ENCODE results near the gene DTNBP1.
A peak's percentile ranks its signal among the peaks of the same experiment; 100 is the strongest.

Gene DTNBP1

GRCh38 chr6:15499591-15499990 is 163.2 kb downstream of the DTNBP1 start:
- DNase-seq (ENCODE audit: low spot score in 2 of 2) (no peak), ATAC-seq (no peak)
- Mint-ChIP-seq H3K27ac (no peak overlapping the region), H3K4me3 (no peak overlapping the region), H3K4me1 (peaks cover 22% of the 10 kb centered on the region), H3K36me3 (peaks cover 100% of the 10 kb centered on the region), H3K9me3 (no peaks in the 10 kb centered on the region)

DNA sequence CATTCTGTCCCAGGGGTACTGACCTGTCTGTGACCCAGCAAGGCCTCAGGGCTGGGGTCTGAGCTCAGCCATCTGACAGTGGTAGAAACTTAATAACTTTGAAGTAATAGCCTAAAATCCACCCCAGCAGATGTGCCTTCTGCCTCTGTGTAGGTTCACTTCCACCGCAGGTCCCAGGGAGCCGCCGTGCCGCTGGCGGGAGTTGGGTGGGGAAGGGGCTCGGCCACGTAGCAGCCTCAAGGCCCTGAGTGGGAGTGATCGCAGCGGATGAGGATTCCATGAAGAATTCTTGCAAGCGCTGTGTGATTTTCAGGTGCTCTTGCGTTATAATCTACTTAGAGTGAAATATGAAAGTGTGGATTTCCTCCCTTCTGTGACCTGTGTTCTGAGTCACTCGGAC is 163.7 kb downstream of the DTNBP1 start:
- Mint-ChIP-seq H3K36me3 (peaks cover 100% of the 10 kb centered on the region), H3K27ac (no peak overlapping the region), H3K9me3 (no peaks in the 10 kb centered on the region)

GRCh38 chr6:15498640-15499039 is 164.2 kb downstream of the DTNBP1 start:
- ATAC-seq = no peak
- Mint-ChIP-seq H3K4me3 (no peak overlapping the region), H3K27ac (no peak overlapping the region), H3K9me3 (no peaks in the 10 kb centered on the region), H3K36me3 (peaks cover 100% of the 10 kb centered on the region), H3K4me1 (peaks cover 18% of the 10 kb centered on the region)
- no peak for DNase-seq (ENCODE audit: low spot score in 2 of 2)

More for the DNA sequence above, 163.7 kb downstream of the DTNBP1 start:
- H3K4me1 Mint-ChIP-seq = peaks cover 18% of the 10 kb centered on the region
- ATAC-seq (no peak), DNase-seq (ENCODE audit: low spot score in 2 of 2) (no peak)
- no peak overlapping the region for H3K4me3 Mint-ChIP-seq

DNA sequence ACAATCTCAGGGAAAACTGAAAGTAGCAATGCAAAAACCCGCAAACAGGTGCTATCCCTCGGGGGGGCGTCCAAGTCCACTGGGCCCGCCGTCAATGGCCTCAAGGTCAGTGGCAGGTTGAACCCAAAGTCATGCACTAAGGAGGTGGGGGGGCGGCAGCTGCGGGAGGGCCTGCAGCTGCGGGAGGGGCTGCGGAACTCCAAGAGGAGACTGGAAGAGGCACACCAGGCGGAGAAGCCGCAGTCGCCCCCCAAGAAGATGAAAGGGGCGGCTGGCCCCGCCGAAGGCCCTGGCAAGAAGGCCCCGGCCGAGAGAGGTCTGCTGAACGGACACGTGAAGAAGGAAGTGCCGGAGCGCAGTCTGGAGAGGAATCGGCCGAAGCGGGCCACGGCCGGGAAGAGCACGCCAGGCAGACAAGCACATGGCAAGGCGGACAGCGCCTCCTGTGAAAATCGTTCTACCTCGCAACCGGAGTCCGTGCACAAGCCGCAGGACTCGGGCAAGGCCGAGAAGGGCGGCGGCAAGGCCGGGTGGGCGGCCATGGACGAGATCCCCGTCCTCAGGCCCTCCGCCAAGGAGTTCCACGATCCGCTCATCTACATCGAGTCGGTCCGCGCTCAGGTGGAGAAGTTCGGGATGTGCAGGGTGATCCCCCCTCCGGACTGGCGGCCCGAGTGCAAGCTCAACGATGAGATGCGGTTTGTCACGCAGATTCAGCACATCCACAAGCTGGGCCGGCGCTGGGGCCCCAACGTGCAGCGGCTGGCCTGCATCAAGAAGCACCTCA is 166.3 kb downstream of the DTNBP1 start:
- Mint-ChIP-seq H3K9me3 (no peaks in the 10 kb centered on the region), H3K4me1 (peaks cover 29% of the 10 kb centered on the region), H3K4me3 (no peak overlapping the region), H3K27ac (no peak overlapping the region), H3K36me3 (peaks cover 94% of the 10 kb centered on the region)
- DNase-seq (ENCODE audit: low spot score in 2 of 2) (no peak), ATAC-seq (no peak)

GRCh38 chr6:15495375-15495901 is 167.4 kb downstream of the DTNBP1 start:
- peaks cover 88% of the 10 kb centered on the region for H3K36me3 Mint-ChIP-seq
- no peaks in the 10 kb centered on the region for H3K9me3 Mint-ChIP-seq
- peak overlapping the region; percentile 76 for H3K27ac Mint-ChIP-seq

DNA sequence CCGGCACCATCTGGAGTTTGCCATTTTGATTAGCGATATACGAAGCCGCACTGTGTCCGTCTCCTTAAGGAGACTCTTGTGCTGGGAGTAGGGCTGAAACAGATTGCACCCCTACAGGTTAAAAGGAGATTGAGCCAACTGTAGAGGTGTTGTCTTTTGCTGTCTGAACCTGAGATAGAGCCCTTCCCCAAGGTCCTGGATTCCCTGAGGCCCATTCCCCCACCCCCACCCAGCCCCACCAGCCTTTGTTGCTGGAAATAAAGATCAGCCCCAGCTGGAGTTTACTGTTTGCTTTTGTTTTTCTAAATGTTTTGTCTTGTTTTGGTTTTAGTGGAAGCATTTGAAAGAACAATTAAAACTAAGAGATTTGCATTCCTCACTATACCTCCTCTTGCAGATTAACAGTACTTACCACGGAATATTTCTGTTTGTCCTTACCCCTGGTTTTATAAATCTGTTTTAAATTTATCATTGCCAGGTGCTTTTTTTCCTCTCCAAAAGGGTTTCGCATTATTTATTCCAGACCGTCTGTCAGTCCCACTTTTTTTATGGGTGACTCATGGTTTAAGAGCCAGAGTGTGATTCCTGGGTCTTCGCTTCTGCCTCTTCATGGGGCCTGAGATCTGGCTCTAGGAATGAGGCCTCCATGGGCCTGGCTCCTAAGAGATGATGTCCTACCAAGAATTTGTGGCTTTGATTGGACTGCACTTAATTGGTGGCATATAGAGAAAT is 169.2 kb downstream of the DTNBP1 start:
- DNase-seq (ENCODE audit: low spot score in 2 of 2) (no peak), ATAC-seq (no peak)
- peak overlapping the region; percentile 68 for H3K27ac Mint-ChIP-seq
- peaks cover 38% of the 10 kb centered on the region for H3K4me1 Mint-ChIP-seq
- peaks cover 88% of the 10 kb centered on the region for H3K36me3 Mint-ChIP-seq
- H3K4me3 Mint-ChIP-seq = no peak overlapping the region
- no peaks in the 10 kb centered on the region for H3K9me3 Mint-ChIP-seq

More at GRCh38 chr6:15495375-15495901, 167.4 kb downstream of the DTNBP1 start:
- H3K4me3 Mint-ChIP-seq = no peak overlapping the region
- DNase-seq (ENCODE audit: low spot score in 2 of 2) = no peak
- H3K4me1 Mint-ChIP-seq = peaks cover 38% of the 10 kb centered on the region
- ATAC-seq = no peak

DNA sequence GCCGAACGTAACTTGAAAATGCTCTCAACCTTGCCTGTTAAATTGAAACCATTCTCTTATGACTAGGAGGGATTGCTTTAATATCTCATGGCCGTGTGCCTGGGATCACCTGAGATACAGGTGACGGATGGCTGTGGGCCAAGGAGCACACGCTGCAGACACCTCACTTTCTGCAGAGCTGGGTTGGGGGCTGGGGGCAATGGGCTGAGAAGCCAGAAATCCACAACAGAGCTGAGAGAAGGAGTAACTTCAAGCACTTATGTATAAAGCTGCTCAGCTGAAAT is 170.9 kb downstream of the DTNBP1 start:
- Mint-ChIP-seq H3K27ac (peak overlapping the region; percentile 81), H3K9me3 (no peaks in the 10 kb centered on the region), H3K4me1 (peaks cover 32% of the 10 kb centered on the region), H3K4me3 (no peak overlapping the region), H3K36me3 (peaks cover 88% of the 10 kb centered on the region)
- DNase-seq (ENCODE audit: low spot score in 2 of 2) (no peak), ATAC-seq (no peak)

DNA sequence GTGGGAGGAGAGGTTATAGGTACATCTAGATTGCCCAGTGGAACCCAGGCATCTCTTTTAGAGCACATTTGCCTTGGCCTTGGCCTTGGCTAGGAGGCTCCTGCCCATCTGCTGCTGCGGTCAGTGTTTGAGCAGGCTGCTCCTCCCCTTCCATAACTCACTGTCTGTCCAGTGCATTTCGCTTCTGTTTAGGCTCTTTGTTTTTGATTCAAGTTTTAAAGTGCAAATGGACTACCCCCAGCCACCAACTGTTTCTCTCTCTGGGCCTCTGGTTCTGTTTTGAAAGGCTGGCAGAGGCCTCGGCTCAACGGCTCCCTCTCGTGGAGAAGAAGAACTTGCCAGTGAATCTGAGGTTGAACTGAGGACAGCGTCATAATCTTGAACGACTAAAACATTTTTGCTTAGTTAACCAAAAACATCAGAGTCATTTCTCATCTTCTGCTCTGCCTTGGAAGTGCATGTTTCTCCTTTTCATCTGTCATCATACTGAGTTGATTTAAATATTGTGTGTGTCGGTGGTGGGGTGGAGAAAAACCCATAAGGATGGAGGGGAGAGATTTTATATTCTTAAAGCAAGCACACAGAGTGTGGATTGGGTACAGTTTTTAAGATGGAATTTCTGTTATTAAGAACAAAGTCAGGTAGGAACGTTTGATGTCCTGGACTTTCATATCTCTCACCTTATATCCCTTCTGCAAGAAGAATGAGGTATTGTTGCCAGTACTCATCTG is 171.4 kb downstream of the DTNBP1 start:
- no peaks in the 10 kb centered on the region for H3K9me3 Mint-ChIP-seq
- peak; percentile 88 for ATAC-seq
- peaks cover 36% of the 10 kb centered on the region for H3K4me1 Mint-ChIP-seq
- peak; percentile 43 to 81 for DNase-seq (ENCODE audit: low spot score in 2 of 2)
- peaks cover 88% of the 10 kb centered on the region for H3K36me3 Mint-ChIP-seq
- no peak overlapping the region for H3K4me3 Mint-ChIP-seq
- peak overlapping the region; percentile 81 for H3K27ac Mint-ChIP-seq

- H3K4me1 Mint-ChIP-seq = peaks cover 36% of the 10 kb centered on the region
- ATAC-seq (no peak), DNase-seq (ENCODE audit: low spot score in 2 of 2) (no peak)
- H3K27ac Mint-ChIP-seq = peak overlapping the region; percentile 61
- no peaks in the 10 kb centered on the region for H3K9me3 Mint-ChIP-seq
- H3K36me3 Mint-ChIP-seq = peaks cover 83% of the 10 kb centered on the region
- H3K4me3 Mint-ChIP-seq = no peak overlapping the region
These were observed 172.4 kb downstream of the DTNBP1 start for GRCh38 chr6:15490242-15491100.

DNA sequence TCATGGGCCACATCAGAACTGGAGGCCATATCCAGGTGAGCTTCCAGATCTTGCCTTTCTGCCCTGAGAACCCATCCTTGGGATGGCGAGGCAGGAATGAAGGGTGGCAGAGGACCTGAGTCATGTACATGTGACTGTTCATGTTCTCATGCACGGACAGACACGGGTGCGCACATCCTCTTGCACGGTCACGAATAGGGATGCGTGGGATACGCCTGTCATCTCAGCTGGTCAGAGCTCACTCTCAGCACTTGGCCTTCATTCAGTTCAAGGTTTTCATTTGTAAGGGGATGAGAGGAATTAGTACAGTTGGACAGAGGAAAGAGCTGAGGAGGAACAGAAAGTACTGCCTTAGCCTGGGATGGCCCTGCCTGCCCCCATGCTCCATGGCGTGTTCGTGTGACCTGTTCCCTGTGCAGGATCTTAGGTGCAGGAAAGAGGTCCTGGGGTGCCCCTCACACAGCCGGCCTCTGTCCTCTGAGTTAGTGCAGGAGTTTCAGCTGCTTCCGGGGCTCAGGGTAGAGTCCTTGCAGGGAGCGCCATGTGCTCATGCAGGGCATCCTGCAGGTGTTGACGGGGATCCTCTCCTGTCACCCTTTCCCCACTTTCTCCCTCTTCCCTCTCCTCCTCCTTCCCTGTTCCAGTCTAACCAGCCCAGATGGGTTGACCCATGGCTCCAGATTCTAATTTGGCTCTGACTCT is 173.4 kb downstream of the DTNBP1 start:
- H3K9me3 Mint-ChIP-seq = no peaks in the 10 kb centered on the region
- H3K4me1 Mint-ChIP-seq = peaks cover 38% of the 10 kb centered on the region
- no peak overlapping the region for H3K4me3 Mint-ChIP-seq
- ATAC-seq = no peak
- DNase-seq (ENCODE audit: low spot score in 2 of 2) = no peak
- H3K27ac Mint-ChIP-seq = peak overlapping the region; percentile 61
- peaks cover 75% of the 10 kb centered on the region for H3K36me3 Mint-ChIP-seq

- peak overlapping the region; percentile 64 for H3K27ac Mint-ChIP-seq
- no peak overlapping the region for H3K4me3 Mint-ChIP-seq
- H3K4me1 Mint-ChIP-seq = peaks cover 41% of the 10 kb centered on the region
- no peak for DNase-seq (ENCODE audit: low spot score in 2 of 2)
- H3K9me3 Mint-ChIP-seq = no peaks in the 10 kb centered on the region
- no peak for ATAC-seq
- H3K36me3 Mint-ChIP-seq = peaks cover 60% of the 10 kb centered on the region
These were observed 175.6 kb downstream of the DTNBP1 start for GRCh38 chr6:15487262-15487661.

DNA sequence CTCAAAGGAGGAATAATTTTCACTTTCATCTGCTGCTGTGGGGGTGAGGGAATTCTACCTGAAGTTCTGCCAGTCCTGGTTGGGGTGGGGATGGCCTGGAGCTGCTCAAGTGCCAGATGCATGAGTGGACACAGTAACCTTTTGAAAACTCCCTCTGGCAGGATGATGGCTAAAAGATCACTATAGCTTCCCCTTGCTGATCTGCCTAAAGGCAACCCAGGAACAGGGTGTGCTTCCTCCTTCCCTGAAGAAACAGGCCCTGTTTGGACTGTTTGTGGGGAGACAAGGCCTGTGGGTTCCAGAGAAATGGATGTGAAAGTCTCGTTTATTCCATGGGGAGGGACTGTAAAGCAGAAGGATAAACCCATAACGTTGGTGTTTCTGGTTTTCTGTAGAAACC is 176.9 kb downstream of the DTNBP1 start:
- Mint-ChIP-seq H3K4me3 (no peak overlapping the region), H3K9me3 (no peaks in the 10 kb centered on the region), H3K27ac (peak overlapping the region; percentile 64), H3K36me3 (peaks cover 58% of the 10 kb centered on the region), H3K4me1 (peaks cover 39% of the 10 kb centered on the region)
- DNase-seq (ENCODE audit: low spot score in 2 of 2) = no peak
- no peak for ATAC-seq

DNA sequence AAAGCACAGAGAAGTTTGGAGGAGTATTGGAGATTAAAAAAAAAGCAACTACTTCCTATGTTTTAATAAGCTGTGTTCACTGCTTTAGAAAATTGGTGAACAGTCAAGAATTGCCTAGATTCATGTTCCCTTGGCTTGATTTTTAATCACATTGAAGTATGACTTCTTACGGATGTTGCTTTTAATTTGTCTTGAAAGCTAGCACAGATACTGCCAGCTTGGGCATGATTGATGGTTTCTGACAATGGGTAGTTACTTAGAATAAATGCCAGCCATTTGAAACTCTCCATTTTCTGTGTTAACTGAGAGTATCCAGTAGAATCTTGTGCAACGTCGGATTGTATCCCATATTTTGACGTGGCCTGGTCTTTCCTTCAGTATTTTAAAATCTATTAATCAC is 178.0 kb downstream of the DTNBP1 start:
- peaks cover 56% of the 10 kb centered on the region for H3K36me3 Mint-ChIP-seq
- no peak for DNase-seq (ENCODE audit: low spot score in 2 of 2)
- H3K4me1 Mint-ChIP-seq = peaks cover 30% of the 10 kb centered on the region
- H3K9me3 Mint-ChIP-seq = no peaks in the 10 kb centered on the region
- no peak overlapping the region for H3K27ac Mint-ChIP-seq
- no peak overlapping the region for H3K4me3 Mint-ChIP-seq
- no peak for ATAC-seq

GRCh38 chr6:15484140-15484539 is 178.7 kb downstream of the DTNBP1 start:
- DNase-seq (ENCODE audit: low spot score in 2 of 2) (no peak), ATAC-seq (no peak)
- H3K27ac Mint-ChIP-seq = no peak overlapping the region
- peaks cover 53% of the 10 kb centered on the region for H3K36me3 Mint-ChIP-seq
- peaks cover 33% of the 10 kb centered on the region for H3K4me1 Mint-ChIP-seq
- H3K4me3 Mint-ChIP-seq = no peak overlapping the region
- no peaks in the 10 kb centered on the region for H3K9me3 Mint-ChIP-seq
